ENCODE data around the gene PISD.

PISD gene

GRCh38 chr22:31692186-31692886 is 30.3 kb upstream of the PISD start:
- Histone ChIP-seq H3K79me2 (ENCODE audit: insufficient read depth, low read length) (no peaks in the 10 kb centered on the region), H3K4me3 (ENCODE audit: low read depth, low read length, poor library complexity, severe bottlenecking) (no peak overlapping the region), H3K4me2 (ENCODE audit: low read length) (no peak overlapping the region), H3K4me1 (ENCODE audit: insufficient read depth, low read length, severe bottlenecking) (no peaks in the 10 kb centered on the region), H3K9me3 (ENCODE audit: low read length) (no peaks in the 10 kb centered on the region), H3F3A (ENCODE audit: insufficient read depth, low read length) (no peaks in the 10 kb centered on the region), H3K9ac (ENCODE audit: low read length) (no peak overlapping the region), H3K9me2 (ENCODE audit: low read depth, low read length) (no peaks in the 10 kb centered on the region), H3K27me3 (ENCODE audit: insufficient read depth, low read length) (no peaks in the 10 kb centered on the region), H3K27ac (ENCODE audit: low read depth, low read length, poor library complexity, severe bottlenecking) (no peak overlapping the region), H3K36me3 (ENCODE audit: insufficient read depth, low read length) (peaks cover 68% of the 10 kb centered on the region), H4K20me1 (ENCODE audit: insufficient read depth, low read length) (no peaks in the 10 kb centered on the region), H2AFZ (ENCODE audit: low read length) (no peak overlapping the region)
- TF ChIP-seq CTCF (IDR thresholded peaks at IDR 0.05; ENCODE audit: low read length) (no peak), EZH2 (IDR thresholded peaks at IDR 0.05; ENCODE audit: borderline replicate concordance, low read length) (no peak)

GRCh38 chr22:31691408-31691807 is 29.4 kb upstream of the PISD start:
- Histone ChIP-seq H3K4me2 (ENCODE audit: low read length) (no peak overlapping the region), H2AFZ (ENCODE audit: low read length) (no peak overlapping the region), H3K4me3 (ENCODE audit: low read depth, low read length, poor library complexity, severe bottlenecking) (no peak overlapping the region), H3K9me2 (ENCODE audit: low read depth, low read length) (no peaks in the 10 kb centered on the region), H3K27ac (ENCODE audit: low read depth, low read length, poor library complexity, severe bottlenecking) (no peak overlapping the region), H3K36me3 (ENCODE audit: insufficient read depth, low read length) (peaks cover 67% of the 10 kb centered on the region), H3K4me1 (ENCODE audit: insufficient read depth, low read length, severe bottlenecking) (no peaks in the 10 kb centered on the region), H3F3A (ENCODE audit: insufficient read depth, low read length) (no peaks in the 10 kb centered on the region), H3K27me3 (ENCODE audit: insufficient read depth, low read length) (no peaks in the 10 kb centered on the region), H3K79me2 (ENCODE audit: insufficient read depth, low read length) (no peaks in the 10 kb centered on the region), H3K9ac (ENCODE audit: low read length) (no peak overlapping the region), H4K20me1 (ENCODE audit: insufficient read depth, low read length) (no peaks in the 10 kb centered on the region), H3K9me3 (ENCODE audit: low read length) (no peaks in the 10 kb centered on the region)
- TF ChIP-seq CTCF (IDR thresholded peaks at IDR 0.05; ENCODE audit: low read length) (no peak), EZH2 (IDR thresholded peaks at IDR 0.05; ENCODE audit: borderline replicate concordance, low read length) (no peak)

- no peaks in the 10 kb centered on the region for H4K20me1 ChIP-seq (ENCODE audit: insufficient read depth, low read length)
- no peaks in the 10 kb centered on the region for H3F3A ChIP-seq (ENCODE audit: insufficient read depth, low read length)
- no peak overlapping the region for H3K4me3 ChIP-seq (ENCODE audit: low read depth, low read length, poor library complexity, severe bottlenecking)
- no peaks in the 10 kb centered on the region for H3K27me3 ChIP-seq (ENCODE audit: insufficient read depth, low read length)
- no peak overlapping the region for H3K4me2 ChIP-seq (ENCODE audit: low read length)
- H3K9me2 ChIP-seq (ENCODE audit: low read depth, low read length), result no peaks in the 10 kb centered on the region
- H3K9ac ChIP-seq (ENCODE audit: low read length), result no peak overlapping the region
- H2AFZ ChIP-seq (ENCODE audit: low read length), result no peak overlapping the region
- H3K79me2 ChIP-seq (ENCODE audit: insufficient read depth, low read length), result no peaks in the 10 kb centered on the region
- no peaks in the 10 kb centered on the region for H3K4me1 ChIP-seq (ENCODE audit: insufficient read depth, low read length, severe bottlenecking)
- no peaks in the 10 kb centered on the region for H3K9me3 ChIP-seq (ENCODE audit: low read length)
- TF ChIP-seq EZH2 (IDR thresholded peaks at IDR 0.05; ENCODE audit: borderline replicate concordance, low read length) (no peak), CTCF (IDR thresholded peaks at IDR 0.05; ENCODE audit: low read length) (no peak)
- peaks cover 54% of the 10 kb centered on the region for H3K36me3 ChIP-seq (ENCODE audit: insufficient read depth, low read length)
- H3K27ac ChIP-seq (ENCODE audit: low read depth, low read length, poor library complexity, severe bottlenecking), result no peak overlapping the region
These were observed 21.4 kb upstream of the PISD start for GRCh38 chr22:31683181-31684105.
